GM12864 (cell line): ENCODE results near the gene MFAP1.
A peak's percentile ranks its signal among the peaks of the same experiment; 100 is the strongest.

Experiments
- DNase-seq: peaks from one replicate; pipeline ENCODE4 v3.0.0-alpha.2; 2011; ENCODE audit warnings: low read depth
- H3K4me3 ChIP-seq: 2 replicates; pipeline ENCODE4 v1.5.1; 2011; ENCODE audit warnings: mild to moderate bottlenecking, low read depth, low read length, control low read depth
- CTCF ChIP-seq: IDR thresholded peaks from 2 replicates; pipeline ENCODE4 v1.5.1; 2011; ENCODE audit warnings: low read depth, mild to moderate bottlenecking, moderate library complexity, low read length, control low read depth, inconsistent platforms; ENCODE audit errors: missing control alignments

MFAP1 gene

GRCh38 chr15:43779016-43779415 is 45.5 kb downstream of the MFAP1 start:
- H3K4me3 ChIP-seq: no peak overlapping the region
- no peak for DNase-seq
- TF ChIP-seq CTCF: no peak

DNA sequence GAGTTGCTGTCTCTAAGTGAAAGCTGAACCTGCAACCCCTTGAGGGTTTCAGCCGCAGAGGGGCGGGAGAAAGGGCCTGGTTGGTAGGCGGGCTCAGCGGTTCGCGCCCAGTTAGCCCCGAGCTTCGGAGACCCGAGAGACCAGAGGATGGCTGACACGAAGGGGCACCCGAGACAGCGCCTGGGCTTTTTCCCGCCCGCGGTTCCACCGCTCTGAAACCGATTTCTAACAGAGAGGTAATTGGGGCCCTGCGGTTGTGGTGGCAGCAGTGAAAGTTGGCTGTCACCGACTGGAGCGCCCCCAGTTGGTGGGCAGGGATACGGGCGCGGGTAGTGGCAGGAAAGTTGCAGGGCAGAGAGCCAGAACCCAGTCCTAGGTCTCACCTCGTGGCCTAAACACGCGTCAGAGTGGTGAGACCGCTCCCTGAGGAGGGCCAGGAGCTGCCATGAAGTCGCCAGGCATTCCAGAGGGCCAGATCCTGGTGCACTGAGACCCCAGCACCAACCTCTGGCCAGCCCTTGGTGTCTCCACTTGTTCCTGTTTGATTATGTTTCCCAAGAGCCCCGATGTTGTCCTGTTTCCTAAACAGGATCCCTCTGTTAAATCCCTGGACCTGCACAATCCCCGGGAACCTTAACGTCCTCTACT is 47.1 kb downstream of the MFAP1 start:
- peak overlapping the region; percentile 48 for H3K4me3 ChIP-seq
- peak; percentile 84 for TF ChIP-seq CTCF
- peak; percentile 69 for DNase-seq

DNA sequence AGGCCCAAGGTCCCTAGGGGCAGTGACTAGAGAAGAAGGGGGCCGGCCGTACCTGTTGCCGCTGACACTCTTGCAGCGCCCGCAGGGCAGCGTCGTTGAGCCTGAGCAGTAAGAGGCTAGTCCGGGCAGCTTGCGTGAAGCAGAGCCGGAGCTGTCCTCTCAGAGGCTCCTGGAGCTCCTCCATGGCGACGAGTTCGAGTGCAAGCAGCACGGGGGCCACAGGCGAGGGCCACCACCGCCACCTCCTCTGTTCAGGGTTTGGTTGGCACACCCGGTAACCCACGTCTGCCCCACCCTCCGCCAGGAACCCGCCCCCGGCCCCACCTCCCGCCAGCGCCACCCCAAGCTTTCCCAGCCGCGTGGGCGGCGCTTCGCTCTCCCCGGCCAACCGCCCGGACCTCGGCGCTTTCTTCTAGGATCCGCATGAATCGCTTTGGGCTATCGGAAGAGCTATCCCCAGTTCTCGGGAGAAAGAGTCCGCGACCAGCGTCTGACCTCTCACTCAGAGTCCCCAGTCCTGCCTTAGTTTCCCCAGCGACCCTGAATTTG is 47.7 kb downstream of the MFAP1 start, which contains the start of gene ELL3:
TSS of gene ELL3 (minus strand) at position 249 of the 549 bp plus-strand sequence. CDS start at position 184, 65 bp downstream.
- TF ChIP-seq CTCF: no peak
- no peak for DNase-seq

GRCh38 chr15:43776101-43776717 is 48.3 kb downstream of the MFAP1 start:
- DNase-seq: peak; percentile 77
- no peak for TF ChIP-seq CTCF

More for the DNA sequence above, 47.7 kb downstream of the MFAP1 start, which contains the start of gene ELL3:
- peak within 1 kb of the TSS; percentile 48 for H3K4me3 ChIP-seq

GRCh38 chr15:43775411-43775965 is 49.0 kb downstream of the MFAP1 start:
- peak overlapping the region; percentile 48; the same call in 1 of the 2 replicates for H3K4me3 ChIP-seq
- no peak for DNase-seq

More at GRCh38 chr15:43776101-43776717, 48.3 kb downstream of the MFAP1 start:
- peak overlapping the region; percentile 48 for H3K4me3 ChIP-seq

GRCh38 chr15:43774062-43774461 is 50.4 kb downstream of the MFAP1 start:
- no peak overlapping the region for H3K4me3 ChIP-seq
- DNase-seq: no peak
- TF ChIP-seq CTCF: no peak

More at GRCh38 chr15:43775411-43775965, 49.0 kb downstream of the MFAP1 start:
- TF ChIP-seq CTCF: no peak
